DND-41 (cell line): Measurements from ENCODE around the gene PDXK.

ENCODE experiments used
- ATAC-seq: fragments of 200-7000 bp; cut with Tn5 transposase; 3 replicates; pipeline ENCODE4 v1.9.1; 2021; ENCODE audit warnings: low read depth; ENCODE audit not compliant: insufficient read depth
- DNase-seq: peaks from one replicate; pipeline ENCODE4 v3.0.0-alpha.2; 2020
- H2AFZ ChIP-seq: 2 replicates; pipeline ENCODE4 v1.6.0; 2012; ENCODE audit warnings: low read depth, low read length
- H3K27ac ChIP-seq: 2 replicates; pipeline ENCODE4 v1.5.1; 2012; ENCODE audit warnings: low read length, inconsistent platforms
- H3K27me3 ChIP-seq: fragments of 200-600 bp; sonication (generic); 2 replicates; pipeline ENCODE4 v1.6.0; 2012; ENCODE audit warnings: low read length, mild to moderate bottlenecking, inconsistent platforms; ENCODE audit not compliant: insufficient read depth, poor library complexity
- H3K36me3 ChIP-seq: 2 replicates; pipeline ENCODE4 v1.5.1; 2012; ENCODE audit warnings: low read length, inconsistent platforms; ENCODE audit not compliant: insufficient read depth
- H3K4me1 ChIP-seq: 2 replicates; pipeline ENCODE4 v1.5.1; 2012; ENCODE audit warnings: mild to moderate bottlenecking, low read length; ENCODE audit not compliant: insufficient read depth
- H3K4me2 ChIP-seq: 2 replicates; pipeline ENCODE4 v1.6.0; 2012; ENCODE audit warnings: mild to moderate bottlenecking, moderate library complexity, low read length, inconsistent platforms; ENCODE audit not compliant: insufficient read depth
- H3K4me3 ChIP-seq, 2 experiments: fragments of 200-600 bp in 1 of 2; shearing (Covaris generic) in 1 of 2; 2 replicates each; pipeline ENCODE4 v1.5.1; 2012 to 2016; ENCODE audit warnings: inconsistent platforms in 2 of 2, low read length in 2 of 2, mild to moderate bottlenecking in 2 of 2, low read depth in 1 of 2, moderate library complexity in 1 of 2
- H3K79me2 ChIP-seq: 2 replicates; pipeline ENCODE4 v1.6.0; 2012; ENCODE audit warnings: low read length, inconsistent platforms; ENCODE audit not compliant: insufficient read depth
- H3K9ac ChIP-seq: 2 replicates; pipeline ENCODE4 v1.6.0; 2012; ENCODE audit warnings: low read depth, mild to moderate bottlenecking, inconsistent platforms, low read length, moderate library complexity
- H3K9me3 ChIP-seq: 2 replicates; pipeline ENCODE4 v1.5.1; 2012; ENCODE audit warnings: low read length, moderate library complexity, mild to moderate bottlenecking, inconsistent platforms; ENCODE audit not compliant: insufficient read depth, severe bottlenecking
- H4K20me1 ChIP-seq: 2 replicates; pipeline ENCODE4 v1.6.0; 2012; ENCODE audit warnings: low read length; ENCODE audit not compliant: insufficient read depth
- EZH2 ChIP-seq: IDR thresholded peaks from 3 replicates; pipeline ENCODE4 v1.6.1; 2012; ENCODE audit warnings: borderline replicate concordance, low read depth, mild to moderate bottlenecking, moderate library complexity, low read length, inconsistent platforms; ENCODE audit not compliant: severe bottlenecking
- TF ChIP-seq, protein P1 (sequence below): IDR thresholded peaks from 2 replicates; pipeline ENCODE4 v1.5.1; 2012; ENCODE audit warnings: borderline replicate concordance, low read length, moderate library complexity, mild to moderate bottlenecking; ENCODE audit not compliant: poor library complexity, severe bottlenecking; ENCODE audit errors: extremely low read depth

Gene PDXK

DNA sequence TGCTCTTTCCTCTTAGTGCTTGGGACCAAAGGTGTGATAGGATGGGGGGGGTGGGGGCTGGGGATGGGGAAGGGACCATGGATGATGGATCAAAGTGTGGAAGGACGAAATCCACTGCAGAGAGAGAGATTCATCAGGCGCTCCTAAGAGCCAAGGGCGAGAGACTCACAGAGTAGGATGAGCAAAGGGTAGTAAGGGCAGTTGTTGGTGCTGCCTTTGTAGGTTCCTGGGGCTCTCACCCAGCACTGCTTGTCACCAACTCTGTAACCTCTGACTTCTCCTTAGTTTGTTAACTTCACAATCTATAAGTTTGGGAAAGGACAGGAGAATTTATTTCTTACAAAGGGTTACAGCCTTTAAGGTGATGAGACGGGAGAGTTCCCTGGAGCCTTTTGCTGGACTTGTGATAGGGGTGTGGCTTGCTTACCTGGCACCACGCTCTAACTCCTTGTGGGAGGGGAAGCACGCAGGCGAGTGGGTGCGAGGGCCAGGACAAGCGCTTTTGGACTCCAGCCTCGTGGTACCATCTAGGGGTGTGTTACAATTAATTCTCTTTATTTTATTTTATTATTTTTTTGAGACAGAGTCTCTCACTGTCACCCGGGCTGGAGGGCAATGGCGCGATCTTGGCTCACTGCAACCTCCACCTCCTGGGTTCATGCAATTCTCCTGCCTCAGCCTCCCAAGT is 1.6 kb upstream of the PDXK start:
- DNase-seq (no peak), ATAC-seq (no peak)
- peaks cover 23% of the 10 kb centered on the region for H3K79me2 ChIP-seq
- no peak overlapping the region for H3K4me3 ChIP-seq
- peaks cover 6% of the 10 kb centered on the region; the same call in 1 of the 2 replicates for H3K36me3 ChIP-seq
- no peaks in the 10 kb centered on the region for H3K9me3 ChIP-seq
- H3K4me2 ChIP-seq = no peak overlapping the region
- H3K27ac ChIP-seq = no peak overlapping the region
- no peaks in the 10 kb centered on the region for H3K27me3 ChIP-seq
- H3K9ac ChIP-seq = no peak overlapping the region
- no peak for TF ChIP-seq EZH2
- TF ChIP-seq, protein P1, sequence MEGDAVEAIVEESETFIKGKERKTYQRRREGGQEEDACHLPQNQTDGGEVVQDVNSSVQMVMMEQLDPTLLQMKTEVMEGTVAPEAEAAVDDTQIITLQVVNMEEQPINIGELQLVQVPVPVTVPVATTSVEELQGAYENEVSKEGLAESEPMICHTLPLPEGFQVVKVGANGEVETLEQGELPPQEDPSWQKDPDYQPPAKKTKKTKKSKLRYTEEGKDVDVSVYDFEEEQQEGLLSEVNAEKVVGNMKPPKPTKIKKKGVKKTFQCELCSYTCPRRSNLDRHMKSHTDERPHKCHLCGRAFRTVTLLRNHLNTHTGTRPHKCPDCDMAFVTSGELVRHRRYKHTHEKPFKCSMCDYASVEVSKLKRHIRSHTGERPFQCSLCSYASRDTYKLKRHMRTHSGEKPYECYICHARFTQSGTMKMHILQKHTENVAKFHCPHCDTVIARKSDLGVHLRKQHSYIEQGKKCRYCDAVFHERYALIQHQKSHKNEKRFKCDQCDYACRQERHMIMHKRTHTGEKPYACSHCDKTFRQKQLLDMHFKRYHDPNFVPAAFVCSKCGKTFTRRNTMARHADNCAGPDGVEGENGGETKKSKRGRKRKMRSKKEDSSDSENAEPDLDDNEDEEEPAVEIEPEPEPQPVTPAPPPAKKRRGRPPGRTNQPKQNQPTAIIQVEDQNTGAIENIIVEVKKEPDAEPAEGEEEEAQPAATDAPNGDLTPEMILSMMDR = no peak
- H4K20me1 ChIP-seq = peaks cover 26% of the 10 kb centered on the region
- H3K4me1 ChIP-seq = peaks cover 30% of the 10 kb centered on the region
- H2AFZ ChIP-seq = no peak overlapping the region

DNA sequence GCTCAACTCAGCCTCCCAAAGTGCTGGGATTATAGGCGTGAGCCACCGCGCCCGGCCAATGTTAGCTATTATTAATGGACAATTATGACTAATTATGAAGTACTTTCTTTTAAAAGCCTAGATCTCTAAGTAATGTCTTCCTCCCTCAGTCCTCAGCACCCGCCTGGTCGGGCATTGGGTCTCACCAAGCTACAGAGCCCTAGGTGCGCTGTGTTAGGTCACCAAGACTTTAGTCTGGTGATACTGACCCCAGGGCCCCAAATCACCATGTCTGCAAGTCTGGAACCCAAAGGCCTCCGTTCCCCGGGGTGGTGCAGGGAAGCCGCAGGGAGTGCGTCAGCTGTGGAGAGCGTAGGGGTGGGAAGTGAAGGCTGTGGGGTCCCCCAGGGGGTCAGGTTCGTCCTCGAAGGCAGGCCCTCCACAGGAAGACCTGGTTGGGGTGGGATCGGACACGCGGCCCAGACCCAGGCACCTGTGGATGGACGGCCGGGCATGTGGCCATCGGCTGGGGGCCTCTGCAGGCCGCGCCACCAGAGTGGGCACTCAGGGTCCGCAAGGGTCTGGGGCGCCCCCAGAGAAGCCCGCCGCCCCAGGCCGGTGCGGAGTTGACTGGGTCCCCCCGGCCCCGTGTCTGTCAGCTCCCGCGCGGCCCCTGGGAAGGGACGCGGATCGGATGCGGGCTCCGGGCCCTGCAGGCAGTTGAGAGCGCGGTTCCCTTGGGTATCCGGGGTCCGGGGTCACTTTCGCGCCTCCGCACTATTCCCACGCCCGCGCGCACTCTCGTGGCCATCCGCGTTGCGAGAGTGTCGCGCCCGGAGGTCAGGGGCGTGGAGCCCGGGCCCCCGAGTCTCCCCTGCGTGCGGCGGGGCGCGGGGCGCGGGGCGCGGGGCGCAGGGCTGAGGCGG is 710 bp upstream of the PDXK start:
- TF ChIP-seq EZH2 = no peak
- TF ChIP-seq, protein P1 = no peak
- Histone ChIP-seq H4K20me1 (peaks cover 29% of the 10 kb centered on the region), H3K9me3 (no peaks in the 10 kb centered on the region), H3K27ac (no peak overlapping the region), H2AFZ (peak overlapping the region; percentile 61), H3K79me2 (peaks cover 23% of the 10 kb centered on the region), H3K4me3 (peak overlapping the region; percentile 22 to 91; a peak in 3 of 4 replicates), H3K27me3 (no peaks in the 10 kb centered on the region), H3K4me2 (peak overlapping the region; percentile 95), H3K4me1 (peaks cover 30% of the 10 kb centered on the region), H3K36me3 (peaks cover 6% of the 10 kb centered on the region; the same call in 1 of the 2 replicates), H3K9ac (peak overlapping the region; percentile 67)
- no peak; the same call in 2 of the 3 replicates for ATAC-seq
- DNase-seq = no peak

DNA sequence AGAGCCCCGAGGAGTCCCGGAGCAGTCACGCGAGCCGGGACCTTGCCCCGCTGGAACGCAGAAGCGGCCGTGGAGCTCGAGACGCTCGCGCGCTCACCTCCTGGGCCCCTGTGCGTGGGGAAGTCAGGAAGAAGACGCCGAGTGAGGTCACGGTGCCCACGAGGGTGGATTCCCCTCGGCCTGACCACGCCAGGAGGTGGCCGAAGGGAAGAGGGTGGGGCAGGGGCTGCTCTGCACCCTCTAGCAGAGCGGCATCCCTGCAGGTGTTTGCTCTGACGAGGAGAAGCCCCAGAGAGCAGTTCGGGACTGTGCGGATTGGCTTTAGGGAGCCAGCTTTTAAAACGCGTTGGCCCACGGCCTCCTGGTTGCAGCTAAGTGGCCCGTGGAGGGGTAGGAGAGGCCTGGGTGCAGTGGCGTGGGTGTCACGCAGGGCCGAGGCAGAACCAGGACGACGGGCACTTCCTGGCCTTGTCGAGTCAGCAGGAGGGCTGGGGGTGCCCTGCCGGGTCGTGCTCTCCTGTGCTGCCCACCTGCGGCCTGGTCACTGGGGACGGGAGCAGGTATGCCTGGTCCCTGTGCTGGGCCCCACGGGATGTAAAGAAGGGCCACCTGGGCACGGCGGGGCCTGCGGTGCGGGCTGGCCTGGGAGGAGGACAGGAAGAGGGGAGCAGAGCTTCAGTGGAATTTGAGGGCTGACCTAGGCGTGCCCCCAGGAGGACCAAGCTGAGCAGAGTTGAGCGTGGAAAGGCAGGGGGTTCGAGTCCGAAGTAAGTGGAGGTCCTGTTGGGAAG is 1.0 kb downstream of the PDXK start:
- TF ChIP-seq EZH2 = no peak
- TF ChIP-seq, protein P1 = no peak
- DNase-seq (no peak), ATAC-seq (peak; percentile 27)
- peaks cover 37% of the 10 kb centered on the region for H4K20me1 ChIP-seq
- H3K9ac ChIP-seq = peak overlapping the region; percentile 67
- peak overlapping the region; percentile 33 to 91 for H3K4me3 ChIP-seq
- peaks cover 30% of the 10 kb centered on the region for H3K79me2 ChIP-seq
- H3K9me3 ChIP-seq = no peaks in the 10 kb centered on the region
- H3K4me2 ChIP-seq = peak overlapping the region; percentile 95
- no peaks in the 10 kb centered on the region for H3K27me3 ChIP-seq
- H3K4me1 ChIP-seq = peaks cover 30% of the 10 kb centered on the region
- H3K36me3 ChIP-seq = peaks cover 14% of the 10 kb centered on the region
- H2AFZ ChIP-seq = peak overlapping the region; percentile 61
- H3K27ac ChIP-seq = peak overlapping the region; percentile 66
